8988T (cell line): ENCODE data around the gene GPR151.

Experiments
- DNase-seq: peaks from one replicate; pipeline ENCODE4 v3.0.0; 2011

Gene GPR151

GRCh38 chr5:146519554-146519953, 3.6 kb upstream of the GPR151 start:
- no peak for DNase-seq

GRCh38 chr5:146515473-146516150, 378 bp downstream of the GPR151 start:
- DNase-seq: no peak

- DNase-seq: no peak
Measured at GRCh38 chr5:146514575-146514974, 1.4 kb downstream of the GPR151 start.

- DNase-seq: no peak
Measured at GRCh38 chr5:146513462-146513861, 2.5 kb downstream of the GPR151 start.

GRCh38 chr5:146510559-146511125, 5.3 kb downstream of the GPR151 start:
- no peak for DNase-seq

- no peak for DNase-seq
Measured at GRCh38 chr5:146507428-146507827, 8.6 kb downstream of the GPR151 start.

GRCh38 chr5:146499680-146500079, 16.3 kb downstream of the GPR151 start:
- DNase-seq: no peak

DNA sequence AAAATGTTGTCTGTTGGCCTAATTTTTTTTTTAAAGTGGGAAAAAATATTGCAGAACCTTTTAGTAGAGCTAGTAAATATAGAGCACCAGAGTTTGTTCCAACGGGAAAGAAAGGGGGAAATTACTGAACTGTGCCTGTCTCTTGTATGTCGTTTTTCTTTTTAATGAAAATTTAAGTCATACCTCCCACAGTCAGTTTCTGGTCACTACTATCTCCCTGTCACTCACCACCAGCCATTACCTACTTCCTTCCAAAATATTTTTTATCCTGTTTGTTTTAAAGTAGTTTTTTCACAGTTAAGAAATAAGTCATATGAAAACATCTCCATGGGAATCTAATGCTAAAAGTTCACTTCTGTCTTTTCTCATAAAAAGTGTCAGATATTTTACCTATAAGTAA, 21.3 kb downstream of the GPR151 start:
- DNase-seq: no peak

DNA sequence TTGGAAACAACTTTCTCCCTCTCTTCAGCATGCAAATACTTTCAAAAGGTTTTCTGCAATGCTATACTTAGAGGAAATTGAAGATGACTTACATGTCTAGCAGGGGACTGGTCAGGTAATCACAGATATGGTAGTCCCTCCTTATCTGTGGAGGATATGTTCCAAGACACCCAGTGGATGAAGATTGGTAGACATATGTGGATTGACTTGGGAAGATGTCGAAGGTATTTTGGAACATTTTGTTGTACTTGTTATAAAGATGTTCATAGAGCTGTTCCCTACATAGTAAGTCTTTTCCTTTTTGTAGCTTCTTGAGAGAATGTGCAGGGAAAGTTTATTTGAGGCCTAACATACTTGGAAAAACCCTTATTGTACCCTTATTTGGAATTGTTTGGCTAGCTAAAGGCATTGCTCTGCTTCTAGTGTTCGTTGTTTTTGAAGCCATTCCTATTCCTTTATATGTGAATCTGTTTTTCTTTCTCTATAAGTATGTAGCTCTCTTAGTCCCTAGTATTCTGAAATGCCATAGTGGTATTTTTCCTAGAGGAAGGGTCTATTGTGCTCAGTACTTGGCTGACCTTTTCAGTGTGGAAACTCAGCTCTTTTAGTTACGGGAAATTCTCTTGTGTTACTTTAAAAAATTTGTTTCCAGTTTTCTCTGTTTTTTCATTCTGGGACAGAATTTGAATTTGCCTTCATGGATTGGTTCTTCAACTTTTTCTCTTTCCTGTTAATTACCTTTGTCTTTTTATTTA, 25.7 kb downstream of the GPR151 start:
- DNase-seq: no peak

DNA sequence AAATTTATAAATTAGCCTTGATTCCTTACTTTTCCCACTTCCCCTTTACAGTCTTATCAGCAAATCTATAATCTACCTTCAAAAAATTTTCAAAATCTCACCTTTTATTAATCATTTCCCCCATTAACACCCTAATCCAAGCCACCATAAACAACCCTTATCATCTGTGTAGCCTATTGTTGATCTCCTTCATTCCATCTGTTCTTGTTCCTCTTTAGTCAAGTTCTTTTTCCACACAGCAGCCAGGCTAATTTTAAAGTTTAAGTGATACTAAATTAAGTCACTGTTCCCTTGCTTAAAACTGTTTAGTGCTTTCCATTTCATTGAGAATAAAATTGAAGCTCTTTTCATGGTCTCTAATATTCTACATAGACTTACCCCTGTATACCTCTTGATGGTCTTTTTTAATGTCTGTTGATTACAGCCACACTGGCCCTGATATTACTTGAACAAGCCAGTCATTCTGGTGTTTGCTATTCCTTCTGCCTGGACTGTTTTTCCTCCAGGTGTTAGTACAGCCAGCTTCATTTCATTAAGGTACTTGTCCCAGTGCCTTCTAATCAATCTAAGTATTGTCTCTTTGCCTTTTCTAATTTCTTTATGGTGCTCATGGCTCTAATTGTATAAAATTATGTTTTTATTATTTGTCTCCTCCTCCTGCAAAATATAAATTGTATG, 31.1 kb downstream of the GPR151 start:
- DNase-seq: no peak

- DNase-seq: no peak
Measured at GRCh38 chr5:146482775-146483174, 33.2 kb downstream of the GPR151 start.

- DNase-seq: no peak
Measured at GRCh38 chr5:146475906-146476305, 40.1 kb downstream of the GPR151 start.

DNA sequence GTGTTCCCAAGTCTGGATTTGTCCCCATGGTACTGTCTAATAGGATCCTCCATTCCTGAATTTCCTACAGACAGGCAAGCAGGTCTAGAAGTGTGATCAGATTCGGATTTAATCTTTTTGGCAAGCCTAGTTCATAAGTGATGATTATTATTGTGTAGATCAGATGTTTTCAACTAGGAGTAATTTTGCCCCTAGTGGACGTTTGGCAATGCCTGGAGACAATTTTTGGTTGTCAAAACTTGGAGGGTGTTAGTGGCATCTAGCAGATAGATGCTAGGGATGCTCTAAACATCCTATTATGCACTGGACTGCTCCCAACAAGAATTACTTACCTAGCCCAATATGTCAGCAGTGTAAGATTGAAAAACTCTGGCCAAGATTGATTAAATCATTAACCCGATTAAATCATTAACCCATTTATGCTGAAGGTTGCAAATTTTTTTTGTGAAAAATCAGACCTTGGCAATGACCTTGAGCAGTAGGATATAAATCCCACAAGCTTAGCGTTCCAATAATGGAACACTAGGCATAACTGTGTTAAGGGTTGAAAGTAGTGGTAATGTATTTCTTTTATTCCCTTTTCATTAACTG, 40.7 kb downstream of the GPR151 start:
- DNase-seq: no peak

GRCh38 chr5:146474065-146474464, 41.9 kb downstream of the GPR151 start:
- no peak for DNase-seq

DNA sequence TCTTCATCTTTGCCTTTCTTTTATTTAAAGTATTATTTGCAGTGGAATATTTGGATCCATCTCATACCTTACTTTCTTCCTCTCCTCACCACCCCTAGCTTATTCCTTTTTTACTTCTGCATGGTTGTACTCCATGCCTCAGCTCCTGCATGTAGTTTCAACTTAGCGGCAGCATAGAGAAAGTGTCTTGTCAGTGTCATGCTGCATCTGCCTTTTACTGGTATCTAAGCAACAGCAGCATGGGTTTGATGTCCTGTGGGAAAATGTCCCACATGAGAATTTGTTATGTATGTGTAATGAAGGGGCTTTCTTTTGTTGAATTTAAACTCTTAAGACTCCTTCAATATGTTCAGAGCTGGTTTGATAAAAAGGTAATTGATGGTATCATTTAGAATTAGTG, 48.2 kb downstream of the GPR151 start:
- DNase-seq: no peak

- no peak for DNase-seq
Measured at GRCh38 chr5:146466521-146467349, 49.3 kb downstream of the GPR151 start.

- no peak for DNase-seq
Measured at GRCh38 chr5:146463446-146463845, 52.5 kb downstream of the GPR151 start.
